K562 (cell line): ENCODE measurements around the gene DPAGT1. TPM values are rescaled to one million over a fixed set of nuclear protein-coding genes. Genes with fewer than 3 reads are reported as not detected.
A peak's percentile ranks its signal among the peaks of the same experiment; 100 is the strongest.

Source experiments
- ARID1B ChIP-seq: fragments of 450-650 bp; IDR thresholded peaks from 2 replicates; pipeline ENCODE4 v1.6.1; 2016; ENCODE audit warnings: antibody characterized with exemption, mild to moderate bottlenecking, inconsistent platforms
- ARID2 ChIP-seq: fragments of 450-650 bp; IDR thresholded peaks from 2 replicates; pipeline ENCODE4 v1.6.1; 2017; ENCODE audit warnings: antibody characterized with exemption, mild to moderate bottlenecking
- FOXP1 ChIP-seq: sonication (generic); formaldehyde crosslinking; IDR thresholded peaks from 2 replicates; pipeline ENCODE4 v1.8.0; 2022; ENCODE audit warnings: mild to moderate bottlenecking, missing genetic modification reagents
- GTF2E2 ChIP-seq: fragments of 200-800 bp; sonication (Bioruptor generic); IDR thresholded peaks from 2 replicates; pipeline ENCODE4 v1.6.1; 2016; ENCODE audit warnings: missing genetic modification characterization, missing compliant biosample characterization
- NBN ChIP-seq: fragments of 450-650 bp; IDR thresholded peaks from 2 replicates; pipeline ENCODE4 v1.6.1; 2016; ENCODE audit warnings: low read depth, mild to moderate bottlenecking
- PHB2 ChIP-seq: fragments of 450-650 bp; IDR thresholded peaks from 2 replicates; pipeline ENCODE4 v1.6.1; 2017; ENCODE audit warnings: low read depth
- RUNX1 ChIP-seq: sonication (generic); IDR thresholded peaks from 2 replicates; pipeline ENCODE4 v1.6.1; 2016; ENCODE audit warnings: antibody characterized with exemption, low read depth
- SIRT6 ChIP-seq: IDR thresholded peaks from one replicate; pipeline ENCODE4 v1.6.1; 2012; ENCODE audit warnings: low read depth, mild to moderate bottlenecking, control low read depth, inconsistent platforms, low read length, moderate library complexity
- SMARCA4 ChIP-seq: fragments of 450-650 bp; IDR thresholded peaks from 2 replicates; pipeline ENCODE4 v1.6.1; 2016
- TCF3 ChIP-seq: sonication (generic); formaldehyde crosslinking; IDR thresholded peaks from 2 replicates; pipeline ENCODE4 v1.4.0; 2020; ENCODE audit warnings: mild to moderate bottlenecking, missing genetic modification reagents
- ZEB2 ChIP-seq: fragments of 450-650 bp; IDR thresholded peaks from 2 replicates; pipeline ENCODE4 v1.6.1; 2016
- ZNF586 ChIP-seq: fragments of 450-650 bp; formaldehyde crosslinking; conservative IDR thresholded peaks from 2 replicates; pipeline ENCODE4 v1.4.0; 2020; ENCODE audit warnings: mild to moderate bottlenecking, moderate library complexity
- ZNF696 ChIP-seq: fragments of 250-450 bp; sonication (Bioruptor Pico); conservative IDR thresholded peaks from 2 replicates; pipeline ENCODE4 v1.4.0; 2020; ENCODE audit warnings: mild to moderate bottlenecking, moderate library complexity
- polyA plus RNA-seq, 8 experiments: library from polyadenylated mRNA; depleted of rRNA in 4 of 8; stranded (reverse) in 5 of 8; unstranded in 3 of 8; fragments of >200 nt; fragmentation: Nextera tagmentation in 2 of 8; fragmentation: Illumina TruSeq in 1 of 8; extraction: Ambion mirVana in 2 of 8; extraction: Trizol in 1 of 8; gene quantifications; 2 replicates each; pipeline versions ENCODE4 v1.2.1 to v1.2.3, GENCODE V29; 2011 to 2014; ENCODE audit warnings: inconsistent platforms in 1 of 8, missing spikeins in 1 of 8
- total RNA-seq, 7 experiments: library from RNA; depleted of rRNA in 6 of 7; stranded (reverse); fragments of >200 nt in 6 of 7; fragmentation: Illumina TruSeq in 2 of 7; extraction: Trizol in 2 of 7; gene quantifications; 2 replicates each; pipeline versions ENCODE4 v1.2.1 to v1.2.3, GENCODE V29; 2011 to 2021; ENCODE audit warnings: low replicate concordance in 1 of 7
- TF ChIP-seq, protein P1 (sequence below): fragments of 450-650 bp; IDR thresholded peaks from 2 replicates; pipeline ENCODE4 v1.6.1; 2017; ENCODE audit warnings: antibody characterized with exemption, mild to moderate bottlenecking
- TF ChIP-seq, protein P2 (sequence below): sonication (generic); formaldehyde crosslinking; IDR thresholded peaks from 2 replicates; pipeline ENCODE4 v1.8.0; 2022; ENCODE audit warnings: mild to moderate bottlenecking, missing genetic modification reagents, borderline replicate concordance
- TF ChIP-seq, protein P3 (sequence below): IDR thresholded peaks from 2 replicates; pipeline ENCODE4 v1.6.1; 2012; ENCODE audit warnings: low read depth, low read length, improper control_type of control experiment, borderline replicate concordance
- TF ChIP-seq, protein P4 (sequence below): fragments of 450-650 bp; IDR thresholded peaks from 2 replicates; pipeline ENCODE4 v1.6.1; 2014; ENCODE audit warnings: low read depth, mild to moderate bottlenecking, moderate library complexity, borderline replicate concordance

DPAGT1 gene
- total and polyA plus RNA-seq, 9 of the 15 experiments (the other 6 are each of a cell fraction or from before 2014, with no cell fraction given), result 29.9 to 135 (median 85.0) TPM

DNA sequence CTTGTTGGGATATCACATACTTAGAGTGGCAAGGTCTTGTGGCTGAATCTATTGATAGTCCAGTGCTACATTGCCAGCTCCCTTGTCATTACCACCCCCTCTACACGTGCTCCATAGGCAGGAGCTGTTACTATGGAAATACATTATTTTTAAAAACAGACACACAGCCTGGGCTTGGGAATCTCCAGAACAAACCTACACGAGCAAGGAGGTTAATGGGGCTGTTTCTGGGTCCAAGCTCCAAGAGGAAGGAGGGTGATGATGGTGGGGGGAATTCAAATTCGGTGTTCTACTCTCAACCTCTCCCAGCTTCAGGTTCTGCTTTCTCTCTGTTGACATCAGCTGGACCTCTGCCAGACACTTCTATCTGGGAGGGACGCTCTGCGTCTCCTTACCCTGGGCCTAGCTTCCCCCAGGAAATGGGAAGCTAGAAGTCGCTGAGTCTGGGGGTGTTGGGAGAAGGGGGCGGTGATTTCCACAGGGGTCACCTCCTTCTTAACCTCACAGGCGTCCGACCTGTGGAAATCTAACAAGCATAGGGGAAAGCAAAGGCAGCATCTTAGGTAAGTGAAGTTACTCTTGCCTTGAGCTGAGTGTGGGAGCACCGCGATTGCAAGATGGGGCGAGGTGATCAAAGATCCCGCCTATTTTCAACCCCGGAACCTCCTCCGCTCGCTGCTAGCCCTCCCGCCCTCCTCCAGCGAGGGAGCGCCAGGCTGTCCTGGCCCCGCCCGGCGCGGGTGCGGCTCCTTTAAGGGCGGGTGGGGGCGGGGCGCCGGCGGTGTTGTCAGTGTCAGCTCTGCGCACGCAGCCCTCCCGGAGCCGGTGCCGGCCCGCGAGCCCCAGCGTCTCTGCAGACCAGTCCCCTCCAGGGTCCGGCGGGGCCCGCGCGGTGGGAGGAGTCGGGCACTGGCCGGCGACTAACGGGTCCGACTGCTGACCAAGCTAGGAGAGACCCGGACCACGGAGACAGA is 5.2 kb upstream of the DPAGT1 start, which contains the start of gene C2CD2L (continued):
- TF ChIP-seq RUNX1, result no peak
- peak; percentile 49; the same call in 1 of the 2 replicates for TF ChIP-seq ZEB2
- TF ChIP-seq ZNF586 (CRISPR knock-in tag), result no peak
- TF ChIP-seq, protein P1, sequence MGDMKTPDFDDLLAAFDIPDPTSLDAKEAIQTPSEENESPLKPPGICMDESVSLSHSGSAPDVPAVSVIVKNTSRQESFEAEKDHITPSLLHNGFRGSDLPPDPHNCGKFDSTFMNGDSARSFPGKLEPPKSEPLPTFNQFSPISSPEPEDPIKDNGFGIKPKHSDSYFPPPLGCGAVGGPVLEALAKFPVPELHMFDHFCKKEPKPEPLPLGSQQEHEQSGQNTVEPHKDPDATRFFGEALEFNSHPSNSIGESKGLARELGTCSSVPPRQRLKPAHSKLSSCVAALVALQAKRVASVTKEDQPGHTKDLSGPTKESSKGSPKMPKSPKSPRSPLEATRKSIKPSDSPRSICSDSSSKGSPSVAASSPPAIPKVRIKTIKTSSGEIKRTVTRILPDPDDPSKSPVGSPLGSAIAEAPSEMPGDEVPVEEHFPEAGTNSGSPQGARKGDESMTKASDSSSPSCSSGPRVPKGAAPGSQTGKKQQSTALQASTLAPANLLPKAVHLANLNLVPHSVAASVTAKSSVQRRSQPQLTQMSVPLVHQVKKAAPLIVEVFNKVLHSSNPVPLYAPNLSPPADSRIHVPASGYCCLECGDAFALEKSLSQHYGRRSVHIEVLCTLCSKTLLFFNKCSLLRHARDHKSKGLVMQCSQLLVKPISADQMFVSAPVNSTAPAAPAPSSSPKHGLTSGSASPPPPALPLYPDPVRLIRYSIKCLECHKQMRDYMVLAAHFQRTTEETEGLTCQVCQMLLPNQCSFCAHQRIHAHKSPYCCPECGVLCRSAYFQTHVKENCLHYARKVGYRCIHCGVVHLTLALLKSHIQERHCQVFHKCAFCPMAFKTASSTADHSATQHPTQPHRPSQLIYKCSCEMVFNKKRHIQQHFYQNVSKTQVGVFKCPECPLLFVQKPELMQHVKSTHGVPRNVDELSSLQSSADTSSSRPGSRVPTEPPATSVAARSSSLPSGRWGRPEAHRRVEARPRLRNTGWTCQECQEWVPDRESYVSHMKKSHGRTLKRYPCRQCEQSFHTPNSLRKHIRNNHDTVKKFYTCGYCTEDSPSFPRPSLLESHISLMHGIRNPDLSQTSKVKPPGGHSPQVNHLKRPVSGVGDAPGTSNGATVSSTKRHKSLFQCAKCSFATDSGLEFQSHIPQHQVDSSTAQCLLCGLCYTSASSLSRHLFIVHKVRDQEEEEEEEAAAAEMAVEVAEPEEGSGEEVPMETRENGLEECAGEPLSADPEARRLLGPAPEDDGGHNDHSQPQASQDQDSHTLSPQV, result peak; percentile 91
- TF ChIP-seq, protein P2, sequence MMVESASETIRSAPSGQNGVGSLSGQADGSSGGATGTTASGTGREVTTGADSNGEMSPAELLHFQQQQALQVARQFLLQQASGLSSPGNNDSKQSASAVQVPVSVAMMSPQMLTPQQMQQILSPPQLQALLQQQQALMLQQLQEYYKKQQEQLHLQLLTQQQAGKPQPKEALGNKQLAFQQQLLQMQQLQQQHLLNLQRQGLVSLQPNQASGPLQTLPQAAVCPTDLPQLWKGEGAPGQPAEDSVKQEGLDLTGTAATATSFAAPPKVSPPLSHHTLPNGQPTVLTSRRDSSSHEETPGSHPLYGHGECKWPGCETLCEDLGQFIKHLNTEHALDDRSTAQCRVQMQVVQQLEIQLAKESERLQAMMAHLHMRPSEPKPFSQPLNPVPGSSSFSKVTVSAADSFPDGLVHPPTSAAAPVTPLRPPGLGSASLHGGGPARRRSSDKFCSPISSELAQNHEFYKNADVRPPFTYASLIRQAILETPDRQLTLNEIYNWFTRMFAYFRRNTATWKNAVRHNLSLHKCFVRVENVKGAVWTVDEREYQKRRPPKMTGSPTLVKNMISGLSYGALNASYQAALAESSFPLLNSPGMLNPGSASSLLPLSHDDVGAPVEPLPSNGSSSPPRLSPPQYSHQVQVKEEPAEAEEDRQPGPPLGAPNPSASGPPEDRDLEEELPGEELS (CRISPR knock-in tag), result peak; percentile 43; the same call in 1 of the 2 replicates
- TF ChIP-seq, protein P3, sequence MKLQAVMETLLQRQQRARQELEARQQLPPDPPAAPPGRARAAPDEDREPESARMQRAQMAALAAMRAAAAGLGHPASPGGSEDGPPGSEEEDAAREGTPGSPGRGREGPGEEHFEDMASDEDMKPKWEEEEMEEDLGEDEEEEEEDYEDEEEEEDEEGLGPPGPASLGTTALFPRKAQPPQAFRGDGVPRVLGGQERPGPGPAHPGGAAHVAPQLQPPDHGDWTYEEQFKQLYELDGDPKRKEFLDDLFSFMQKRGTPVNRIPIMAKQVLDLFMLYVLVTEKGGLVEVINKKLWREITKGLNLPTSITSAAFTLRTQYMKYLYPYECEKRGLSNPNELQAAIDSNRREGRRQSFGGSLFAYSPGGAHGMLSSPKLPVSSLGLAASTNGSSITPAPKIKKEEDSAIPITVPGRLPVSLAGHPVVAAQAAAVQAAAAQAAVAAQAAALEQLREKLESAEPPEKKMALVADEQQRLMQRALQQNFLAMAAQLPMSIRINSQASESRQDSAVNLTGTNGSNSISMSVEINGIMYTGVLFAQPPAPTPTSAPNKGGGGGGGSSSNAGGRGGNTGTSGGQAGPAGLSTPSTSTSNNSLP, result 0 out of 2 replicates have a peak, but pooled peaks have one; percentile 25
- peak; percentile 74 for TF ChIP-seq ARID1B
- TF ChIP-seq FOXP1 (CRISPR knock-in tag), result no peak
- TF ChIP-seq SMARCA4, result peak; percentile 50; the same call in 1 of the 2 replicates
- TF ChIP-seq PHB2, result peak; percentile 15; the same call in 1 of the 2 replicates
- TF ChIP-seq, protein P4, sequence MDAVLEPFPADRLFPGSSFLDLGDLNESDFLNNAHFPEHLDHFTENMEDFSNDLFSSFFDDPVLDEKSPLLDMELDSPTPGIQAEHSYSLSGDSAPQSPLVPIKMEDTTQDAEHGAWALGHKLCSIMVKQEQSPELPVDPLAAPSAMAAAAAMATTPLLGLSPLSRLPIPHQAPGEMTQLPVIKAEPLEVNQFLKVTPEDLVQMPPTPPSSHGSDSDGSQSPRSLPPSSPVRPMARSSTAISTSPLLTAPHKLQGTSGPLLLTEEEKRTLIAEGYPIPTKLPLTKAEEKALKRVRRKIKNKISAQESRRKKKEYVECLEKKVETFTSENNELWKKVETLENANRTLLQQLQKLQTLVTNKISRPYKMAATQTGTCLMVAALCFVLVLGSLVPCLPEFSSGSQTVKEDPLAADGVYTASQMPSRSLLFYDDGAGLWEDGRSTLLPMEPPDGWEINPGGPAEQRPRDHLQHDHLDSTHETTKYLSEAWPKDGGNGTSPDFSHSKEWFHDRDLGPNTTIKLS, result no peak
- TF ChIP-seq TCF3, result 0 out of 2 replicates have a peak, but pooled peaks have one; percentile 5
- peak; percentile 44; the same call in 1 of the 2 replicates for TF ChIP-seq GTF2E2 (tag)
- peak; percentile 91 for TF ChIP-seq NBN
- TF ChIP-seq ARID2, result no peak
- TF ChIP-seq ZNF696 (CRISPR knock-in tag), result no peak
- no peak for TF ChIP-seq SIRT6
